Type B pancreatic cell (in vitro differentiated cells): ENCODE data around the gene SMOC1. TPM values are rescaled to one million over a fixed set of nuclear protein-coding genes. Genes with fewer than 3 reads are reported as not detected.

Source experiments
- DNase-seq: peaks from one replicate; pipeline ENCODE4 v3.0.0; 2021; ENCODE audit warnings: mixed read lengths; ENCODE audit not compliant: unreplicated experiment; ENCODE audit errors: extremely low spot score
- H3K27ac Mint-ChIP-seq: 2 replicates; pipeline ENCODE4 v1.8.0; 2021; ENCODE audit warnings: mild to moderate bottlenecking, mixed read lengths
- H3K27me3 Mint-ChIP-seq: 2 replicates; pipeline ENCODE4 v1.8.0; 2021; ENCODE audit warnings: mixed read lengths
- H3K36me3 Mint-ChIP-seq: 2 replicates; pipeline ENCODE4 v1.8.0; 2021; ENCODE audit warnings: mixed read lengths
- H3K4me1 Mint-ChIP-seq: one replicate; pipeline ENCODE4 v1.8.0; 2021; ENCODE audit warnings: mixed read lengths; ENCODE audit not compliant: unreplicated experiment
- H3K4me3 Mint-ChIP-seq: 2 replicates; pipeline ENCODE4 v1.8.0; 2021; ENCODE audit warnings: mild to moderate bottlenecking, mixed read lengths
- H3K9me3 Mint-ChIP-seq: 2 replicates; pipeline ENCODE4 v1.8.0; 2021; ENCODE audit warnings: mixed read lengths
- total RNA-seq: library from RNA; stranded (reverse); gene quantifications from 2 replicates; pipeline ENCODE4 v1.2.1, GENCODE V29; 2021; ENCODE audit warnings: low replicate concordance
- TF ChIP-seq, protein P1 (sequence below): fragments of 200-600 bp; sonication (generic); conservative IDR thresholded peaks from 2 replicates; pipeline ENCODE4 v1.5.0; 2021; ENCODE audit warnings: antibody characterized with exemption, mild to moderate bottlenecking

SMOC1 gene
- total RNA-seq, 1 donor from 2014 or later = 20.7 TPM

DNA sequence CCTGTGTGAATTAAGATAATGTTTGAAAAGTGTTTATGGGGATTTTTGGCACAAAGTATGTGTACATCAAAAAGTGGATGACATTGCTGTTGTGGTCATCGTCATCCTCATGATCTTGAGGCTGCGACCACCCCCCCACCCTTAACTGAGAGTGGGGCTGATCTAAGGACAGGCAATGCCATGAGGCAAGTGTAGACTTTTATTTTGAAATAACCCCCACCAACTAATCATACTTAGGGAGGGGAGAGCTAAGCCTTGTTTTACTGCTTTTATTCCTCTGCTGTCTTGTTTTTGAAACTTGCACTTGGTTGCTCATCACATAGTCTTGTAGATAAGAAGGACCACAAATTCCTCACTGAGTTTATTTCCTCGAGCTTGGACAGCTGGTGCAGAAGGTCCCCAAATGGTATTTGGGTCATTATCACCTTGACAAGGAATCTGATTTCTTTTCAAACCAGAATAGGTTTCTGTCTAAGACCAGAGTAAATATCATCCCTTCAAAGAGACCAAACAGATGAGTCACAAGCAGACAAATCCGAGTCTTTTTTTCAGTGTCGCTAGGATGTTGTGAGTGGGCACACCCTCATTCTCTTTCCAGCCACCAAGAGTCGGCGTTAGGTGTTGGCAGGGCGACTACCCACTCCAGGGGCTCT lies 23.9 kb upstream of the SMOC1 start:
- DNase-seq = no peak
- H3K36me3 Mint-ChIP-seq = no peaks in the 10 kb centered on the region
- H3K4me1 Mint-ChIP-seq = peaks cover 14% of the 10 kb centered on the region
- no peaks in the 10 kb centered on the region for H3K27me3 Mint-ChIP-seq
- TF ChIP-seq, protein P1, sequence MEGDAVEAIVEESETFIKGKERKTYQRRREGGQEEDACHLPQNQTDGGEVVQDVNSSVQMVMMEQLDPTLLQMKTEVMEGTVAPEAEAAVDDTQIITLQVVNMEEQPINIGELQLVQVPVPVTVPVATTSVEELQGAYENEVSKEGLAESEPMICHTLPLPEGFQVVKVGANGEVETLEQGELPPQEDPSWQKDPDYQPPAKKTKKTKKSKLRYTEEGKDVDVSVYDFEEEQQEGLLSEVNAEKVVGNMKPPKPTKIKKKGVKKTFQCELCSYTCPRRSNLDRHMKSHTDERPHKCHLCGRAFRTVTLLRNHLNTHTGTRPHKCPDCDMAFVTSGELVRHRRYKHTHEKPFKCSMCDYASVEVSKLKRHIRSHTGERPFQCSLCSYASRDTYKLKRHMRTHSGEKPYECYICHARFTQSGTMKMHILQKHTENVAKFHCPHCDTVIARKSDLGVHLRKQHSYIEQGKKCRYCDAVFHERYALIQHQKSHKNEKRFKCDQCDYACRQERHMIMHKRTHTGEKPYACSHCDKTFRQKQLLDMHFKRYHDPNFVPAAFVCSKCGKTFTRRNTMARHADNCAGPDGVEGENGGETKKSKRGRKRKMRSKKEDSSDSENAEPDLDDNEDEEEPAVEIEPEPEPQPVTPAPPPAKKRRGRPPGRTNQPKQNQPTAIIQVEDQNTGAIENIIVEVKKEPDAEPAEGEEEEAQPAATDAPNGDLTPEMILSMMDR = no peak
- no peaks in the 10 kb centered on the region for H3K9me3 Mint-ChIP-seq
- H3K4me3 Mint-ChIP-seq = no peak overlapping the region
- no peak overlapping the region for H3K27ac Mint-ChIP-seq

DNA sequence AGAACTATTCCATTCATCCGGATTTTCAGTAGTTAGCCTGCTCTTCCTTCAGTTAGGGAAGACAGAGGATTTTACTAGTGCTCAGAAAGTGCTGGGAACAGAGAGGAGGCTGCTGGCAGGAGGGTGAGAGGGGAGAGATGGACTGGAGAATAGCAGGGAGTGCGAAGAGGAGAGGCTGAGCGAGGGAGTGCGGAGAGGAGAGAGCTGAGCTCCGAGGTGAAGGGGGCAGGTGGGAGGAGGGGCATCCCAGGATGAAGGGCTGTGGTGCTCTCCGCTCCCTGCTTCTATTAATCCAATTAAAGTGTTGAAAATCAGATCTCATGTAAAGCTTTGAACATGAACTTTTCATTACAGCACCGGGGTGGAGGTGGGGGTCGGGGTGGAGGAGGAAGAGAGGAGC lies 20.4 kb upstream of the SMOC1 start:
- no peak for DNase-seq
- Mint-ChIP-seq H3K4me3 (peak overlapping the region; percentile 12), H3K4me1 (peaks cover 8% of the 10 kb centered on the region), H3K27ac (no peak overlapping the region), H3K36me3 (no peaks in the 10 kb centered on the region), H3K9me3 (no peaks in the 10 kb centered on the region), H3K27me3 (no peaks in the 10 kb centered on the region)
- TF ChIP-seq, protein P1 = no peak

DNA sequence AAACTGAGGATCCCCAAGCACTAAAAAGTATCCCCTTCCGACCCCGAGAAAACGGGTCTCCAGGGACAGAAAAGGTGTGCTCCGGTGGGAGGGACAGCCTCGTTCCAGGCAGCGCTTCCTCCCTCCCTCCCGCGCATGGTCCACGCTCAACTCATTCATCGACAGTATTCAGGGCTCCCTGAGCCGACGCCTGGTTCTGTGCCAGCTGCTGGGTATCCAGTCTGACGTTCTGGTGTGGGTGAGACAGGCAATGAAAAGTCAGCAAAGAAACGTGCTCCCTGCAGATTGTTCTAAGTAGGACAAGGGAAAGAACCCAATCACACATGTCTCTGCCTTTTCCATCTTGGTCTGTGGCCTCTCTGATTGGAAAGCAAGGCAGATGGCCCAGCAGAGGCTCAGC lies 19.6 kb upstream of the SMOC1 start:
- peaks cover 4% of the 10 kb centered on the region for H3K36me3 Mint-ChIP-seq
- H3K4me1 Mint-ChIP-seq = peaks cover 8% of the 10 kb centered on the region
- TF ChIP-seq, protein P1 = no peak
- no peak overlapping the region for H3K27ac Mint-ChIP-seq
- no peak for DNase-seq
- H3K27me3 Mint-ChIP-seq = no peaks in the 10 kb centered on the region
- H3K4me3 Mint-ChIP-seq = no peak overlapping the region
- H3K9me3 Mint-ChIP-seq = peaks cover 5% of the 10 kb centered on the region

DNA sequence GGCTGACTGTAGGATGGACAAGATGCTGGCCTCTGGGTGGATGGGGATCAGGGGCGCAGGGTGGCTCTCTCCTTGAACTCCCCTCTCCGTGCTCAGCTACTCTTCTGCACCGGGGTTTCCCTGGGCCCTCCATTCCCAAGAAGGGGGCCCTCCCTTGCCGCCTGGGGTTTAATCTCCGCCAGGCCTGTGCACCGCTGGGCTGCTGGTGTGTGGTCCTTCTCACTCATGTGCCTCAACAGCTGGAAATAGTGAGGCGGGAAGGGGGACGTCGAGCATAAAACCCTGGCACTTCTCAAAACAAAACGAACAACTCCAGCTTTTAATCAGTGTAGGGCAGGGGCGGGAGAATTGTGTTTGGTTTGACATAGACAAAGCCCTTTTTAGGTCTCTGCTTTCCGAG lies 19.0 kb upstream of the SMOC1 start:
- peaks cover 8% of the 10 kb centered on the region for H3K9me3 Mint-ChIP-seq
- H3K27me3 Mint-ChIP-seq = no peaks in the 10 kb centered on the region
- no peak overlapping the region for H3K4me3 Mint-ChIP-seq
- DNase-seq = no peak
- H3K36me3 Mint-ChIP-seq = peaks cover 6% of the 10 kb centered on the region
- TF ChIP-seq, protein P1 = no peak
- H3K27ac Mint-ChIP-seq = no peak overlapping the region
- H3K4me1 Mint-ChIP-seq = peaks cover 8% of the 10 kb centered on the region

DNA sequence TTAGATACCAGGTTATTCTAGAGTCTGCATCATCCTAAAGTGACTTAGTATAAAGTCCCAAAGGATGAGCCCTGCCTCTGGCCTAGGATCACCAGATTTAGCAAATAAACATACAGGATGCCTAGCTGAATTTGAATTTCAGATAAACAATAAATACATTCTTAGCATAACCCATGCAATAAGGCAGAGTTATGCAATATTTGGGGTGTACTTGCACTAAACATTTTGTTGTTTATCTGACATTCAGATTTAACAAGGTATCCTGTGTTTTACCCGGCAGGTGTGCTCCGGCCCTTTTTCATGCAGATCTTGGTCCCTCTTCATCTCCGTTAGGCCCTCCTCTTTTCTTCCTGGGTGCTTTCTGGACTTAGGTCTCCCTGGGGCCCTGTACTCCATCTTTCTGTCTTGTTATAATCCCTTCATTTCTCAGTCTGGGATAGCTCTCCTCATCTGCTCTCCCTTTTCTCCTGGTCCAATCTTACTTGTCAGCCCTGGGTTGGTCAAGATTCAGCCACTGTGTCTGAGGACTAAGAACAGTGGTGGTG lies 18.1 kb upstream of the SMOC1 start:
- H3K4me3 Mint-ChIP-seq = no peak overlapping the region
- peaks cover 6% of the 10 kb centered on the region for H3K36me3 Mint-ChIP-seq
- H3K27me3 Mint-ChIP-seq = no peaks in the 10 kb centered on the region
- no peak overlapping the region for H3K27ac Mint-ChIP-seq
- DNase-seq = no peak
- peaks cover 8% of the 10 kb centered on the region for H3K4me1 Mint-ChIP-seq
- peaks cover 11% of the 10 kb centered on the region for H3K9me3 Mint-ChIP-seq
- TF ChIP-seq, protein P1 = no peak
